ENCODE measurements around the gene TANC1. TPM values are rescaled to one million over a fixed set of nuclear protein-coding genes. Genes with fewer than 3 reads are reported as not detected.

The TANC1 gene
- total and polyA plus RNA-seq, 2 experiments from 2014 or later = 22.1 to 34.8 TPM

GRCh38 chr2:159050426-159050825, 82.0 kb downstream of the TANC1 start:
- no peaks in the 10 kb centered on the region for H3K36me3 ChIP-seq
- no peak for TF ChIP-seq CTCF (IDR thresholded peaks at IDR 0.05; ENCODE audit: low read depth, low read length)
- H3K9me3 ChIP-seq (ENCODE audit: low read depth) = no peaks in the 10 kb centered on the region
- DNase-seq (ENCODE audit: low read depth in 1 of 2, low spot score in 1 of 2) = no peak
- H3K4me1 ChIP-seq (ENCODE audit: low read depth) = peaks cover 37% of the 10 kb centered on the region
- no peak overlapping the region for H3K27ac ChIP-seq
- no peaks in the 10 kb centered on the region for H3K27me3 ChIP-seq
- no peak overlapping the region for H3K4me3 ChIP-seq

GRCh38 chr2:159051133-159051532, 82.7 kb downstream of the TANC1 start:
- no peak for TF ChIP-seq CTCF (IDR thresholded peaks at IDR 0.05; ENCODE audit: low read depth, low read length)
- no peak overlapping the region for H3K27ac ChIP-seq

GRCh38 chr2:159051661-159052060, 83.2 kb downstream of the TANC1 start:
- Histone ChIP-seq H3K27ac (no peak overlapping the region), H3K4me1 (ENCODE audit: low read depth) (peaks cover 28% of the 10 kb centered on the region), H3K9me3 (ENCODE audit: low read depth) (no peaks in the 10 kb centered on the region), H3K36me3 (no peaks in the 10 kb centered on the region), H3K4me3 (no peak overlapping the region), H3K27me3 (no peaks in the 10 kb centered on the region)
- TF ChIP-seq CTCF (IDR thresholded peaks at IDR 0.05; ENCODE audit: low read depth, low read length) = no peak
- peak in 1 of 2 donors; percentile 48 for DNase-seq (ENCODE audit: low read depth in 1 of 2, low spot score in 1 of 2)

More at GRCh38 chr2:159051133-159051532, 82.7 kb downstream of the TANC1 start:
- Histone ChIP-seq H3K9me3 (ENCODE audit: low read depth) (no peaks in the 10 kb centered on the region), H3K36me3 (no peaks in the 10 kb centered on the region), H3K4me3 (no peak overlapping the region), H3K27me3 (no peaks in the 10 kb centered on the region), H3K4me1 (ENCODE audit: low read depth) (peaks cover 31% of the 10 kb centered on the region)
- no peak for DNase-seq (ENCODE audit: low read depth in 1 of 2, low spot score in 1 of 2)

- Histone ChIP-seq H3K36me3 (no peaks in the 10 kb centered on the region), H3K4me3 (no peak overlapping the region), H3K4me1 (ENCODE audit: low read depth) (peaks cover 23% of the 10 kb centered on the region), H3K27me3 (no peaks in the 10 kb centered on the region), H3K9me3 (ENCODE audit: low read depth) (no peaks in the 10 kb centered on the region), H3K27ac (no peak overlapping the region)
- no peak for TF ChIP-seq CTCF (IDR thresholded peaks at IDR 0.05; ENCODE audit: low read depth, low read length)
- no peak for DNase-seq (ENCODE audit: low read depth in 1 of 2, low spot score in 1 of 2)
Measured at GRCh38 chr2:159052157-159052601, 83.7 kb downstream of the TANC1 start.

GRCh38 chr2:159053161-159054031, 85.0 kb downstream of the TANC1 start:
- no peak overlapping the region for H3K4me3 ChIP-seq
- peaks cover 15% of the 10 kb centered on the region for H3K4me1 ChIP-seq (ENCODE audit: low read depth)
- no peak for TF ChIP-seq CTCF (IDR thresholded peaks at IDR 0.05; ENCODE audit: low read depth, low read length)
- H3K27me3 ChIP-seq = no peaks in the 10 kb centered on the region
- H3K9me3 ChIP-seq (ENCODE audit: low read depth) = no peaks in the 10 kb centered on the region
- H3K27ac ChIP-seq = no peak overlapping the region
- H3K36me3 ChIP-seq = no peaks in the 10 kb centered on the region
- DNase-seq (ENCODE audit: low read depth in 1 of 2, low spot score in 1 of 2) = peak in 1 of 2 donors; percentile 96
